GM21423 (cell line): ENCODE data around the gene ASB4.
"Not testable (repeated sequence)": the region's sequence is repeated elsewhere in the genome, so short reads cannot be mapped to it uniquely, and the experiment has no call there.

ENCODE experiments used
- ATAC-seq: cut with Tn5 transposase; IDR thresholded peaks from one replicate; pipeline ENCODE4 v1.9.1; 2021; ENCODE audit warnings: mild to moderate bottlenecking, moderate library complexity; ENCODE audit not compliant: unreplicated experiment

ASB4 gene

GRCh38 chr7:95549818-95550529 lies 64.2 kb downstream of the ASB4 start:
- ATAC-seq = no peak

GRCh38 chr7:95550546-95550945 lies 64.8 kb downstream of the ASB4 start:
- no peak for ATAC-seq

GRCh38 chr7:95552010-95552926 lies 66.5 kb downstream of the ASB4 start:
- ATAC-seq = not testable (repeated sequence)

- ATAC-seq = no peak
Measured at GRCh38 chr7:95553939-95554338, 68.2 kb downstream of the ASB4 start.

GRCh38 chr7:95556777-95557176 lies 71.0 kb downstream of the ASB4 start:
- ATAC-seq = no peak

- ATAC-seq = no peak
Measured at GRCh38 chr7:95558864-95559263, 73.1 kb downstream of the ASB4 start.

GRCh38 chr7:95560674-95561073 lies 74.9 kb downstream of the ASB4 start:
- no peak for ATAC-seq

GRCh38 chr7:95569720-95570119 lies 84.0 kb downstream of the ASB4 start:
- no peak for ATAC-seq

GRCh38 chr7:95577137-95577536 lies 91.4 kb downstream of the ASB4 start:
- ATAC-seq = no peak

- no peak for ATAC-seq
Measured at GRCh38 chr7:95578299-95578855, 92.6 kb downstream of the ASB4 start.

- ATAC-seq = no peak
Measured at GRCh38 chr7:95579318-95579717, 93.6 kb downstream of the ASB4 start.

- ATAC-seq = no peak
Measured at GRCh38 chr7:95581467-95581866, 95.7 kb downstream of the ASB4 start.

- no peak for ATAC-seq
Measured at GRCh38 chr7:95582578-95583293, 97.0 kb downstream of the ASB4 start.

- no peak for ATAC-seq
Measured at GRCh38 chr7:95583834-95584621, 98.3 kb downstream of the ASB4 start.

- ATAC-seq = no peak
Measured at GRCh38 chr7:95584769-95585425, 99.2 kb downstream of the ASB4 start.

- no peak for ATAC-seq
Measured at GRCh38 chr7:95585426-95585789, 99.7 kb downstream of the ASB4 start.

GRCh38 chr7:95586951-95587301 lies 101.2 kb downstream of the ASB4 start:
- ATAC-seq = no peak

- ATAC-seq = no peak
Measured at GRCh38 chr7:95589031-95589430, 103.3 kb downstream of the ASB4 start.

- ATAC-seq = no peak
Measured at GRCh38 chr7:95589766-95590165, 104.0 kb downstream of the ASB4 start.
